Cardiac fibroblast (primary cell): ENCODE measurements around the gene ZBED1.

ENCODE experiments used
- DNase-seq, 2 donors: peaks; one replicate each; pipeline versions ENCODE4 v3.0.0 to v3.0.0-alpha.2; 2010; ENCODE audit warnings: low read depth in 2 of 2
- H3K4me3 ChIP-seq, 2 donors: replicated peaks in 1 of 2; 1 replicate in 1 of 2; 2 replicates in 1 of 2; pipeline ENCODE4 v1.5.1; 2011; ENCODE audit warnings: low read depth in 2 of 2, low read length in 2 of 2, mild to moderate bottlenecking in 2 of 2, moderate library complexity in 1 of 2
- CTCF ChIP-seq: IDR thresholded peaks from one replicate; pipeline ENCODE4 v1.5.1; 2011; ENCODE audit warnings: low read depth, mild to moderate bottlenecking, low read length, inconsistent platforms

ZBED1 gene

GRCh38 chrX:2450681-2451080 lies 50.1 kb downstream of the ZBED1 start:
- TF ChIP-seq CTCF, result no peak

GRCh38 chrX:2449135-2449886 lies 51.5 kb downstream of the ZBED1 start:
- no peak for DNase-seq
- H3K4me3 ChIP-seq, result no peak overlapping the region
- TF ChIP-seq CTCF, result no peak

More at GRCh38 chrX:2450681-2451080, 50.1 kb downstream of the ZBED1 start:
- no peak for DNase-seq
- H3K4me3 ChIP-seq, result no peak overlapping the region

- DNase-seq, result no peak
- TF ChIP-seq CTCF, result no peak
Observed at GRCh38 chrX:2447484-2447883, 53.3 kb downstream of the ZBED1 start.

GRCh38 chrX:2446815-2447214 lies 54.0 kb downstream of the ZBED1 start:
- no peak overlapping the region for H3K4me3 ChIP-seq
- DNase-seq, result no peak
- TF ChIP-seq CTCF, result no peak

More at GRCh38 chrX:2447484-2447883, 53.3 kb downstream of the ZBED1 start:
- no peak overlapping the region for H3K4me3 ChIP-seq

- DNase-seq, result no peak
- TF ChIP-seq CTCF, result no peak
- H3K4me3 ChIP-seq, result no peak overlapping the region
Observed at GRCh38 chrX:2445662-2446623, 54.8 kb downstream of the ZBED1 start.

GRCh38 chrX:2442694-2443093 lies 58.1 kb downstream of the ZBED1 start:
- DNase-seq, result no peak
- no peak overlapping the region for H3K4me3 ChIP-seq
- TF ChIP-seq CTCF, result no peak
